H1 (cell line): Measurements from ENCODE around the gene HK2. TPM values are rescaled to one million over a fixed set of nuclear protein-coding genes. Genes with fewer than 3 reads are reported as not detected.

Experiments used
- CREB1 ChIP-seq: IDR thresholded peaks from 2 replicates; pipeline ENCODE4 v1.6.1; 2012; ENCODE audit warnings: inconsistent platforms
- HDAC2 ChIP-seq, 2 experiments: fragments of 300-600 bp in 1 of 2; sonication (generic) in 1 of 2; IDR thresholded peaks; 2 replicates each; pipeline ENCODE4 v1.6.1; 2011 to 2012; ENCODE audit warnings: low read depth in 2 of 2, low read length in 2 of 2, mild to moderate bottlenecking in 2 of 2, moderate library complexity in 2 of 2, borderline replicate concordance in 1 of 2, inconsistent platforms in 1 of 2
- PHF8 ChIP-seq: fragments of 200-600 bp; sonication (generic); conservative IDR thresholded peaks from 2 replicates; pipeline ENCODE4 v1.7.1; 2012; ENCODE audit warnings: low read depth, mild to moderate bottlenecking, inconsistent platforms, low read length, moderate library complexity
- SIN3A ChIP-seq, 2 experiments: IDR thresholded peaks in 1 of 2; conservative IDR thresholded peaks in 1 of 2; 2 replicates each; pipeline ENCODE4 v1.6.1; 2011 to 2012; ENCODE audit warnings: low read length in 2 of 2, improper control_type of control experiment in 1 of 2, low read depth in 1 of 2, mild to moderate bottlenecking in 1 of 2
- ZNF274 ChIP-seq: IDR thresholded peaks from 2 replicates; pipeline ENCODE4 v1.7.0; 2012; ENCODE audit warnings: low read length, borderline replicate concordance; ENCODE audit errors: extremely low read depth
- polyA plus RNA-seq, 7 experiments: library from polyadenylated mRNA; depleted of rRNA in 3 of 7; stranded (reverse) in 5 of 7; unstranded in 2 of 7; fragments of >200 nt in 5 of 7; fragments of 200-250 nt in 2 of 7; gene quantifications; 1 replicate in 5 of 7; 2 replicates in 1 of 7; 4 replicates in 1 of 7; pipeline versions ENCODE4 v1.2.1 to v1.2.3, GENCODE V29; 2011 to 2013; ENCODE audit warnings: missing spikeins in 2 of 7, mixed read lengths in 2 of 7
- total RNA-seq: library from RNA; stranded (reverse); fragmentation: NEBNext Ultra II Directional; extraction: Animal tissue kit (Norgen Biotek cat#: 25700); gene quantifications from 2 replicates; pipeline ENCODE4 v1.2.1, GENCODE V29; 2021

Gene HK2
- total and polyA plus RNA-seq, 2 of the 8 experiments (the other 6 are each of a cell fraction or from before 2014, with no cell fraction given): 22.1 to 61.9 TPM

- TF ChIP-seq PHF8 (0 out of 2 replicates have a peak, but pooled peaks have one; percentile 20), ZNF274 (no peak), HDAC2 (IDR thresholded peaks at IDR 0.05; ENCODE audit: borderline replicate concordance in 1 of 2, low read depth in 2 of 2, low read length in 2 of 2) (0 out of 4 replicates have a peak, but pooled peaks of 1 of the 2 experiments have one; percentile 40), CREB1 (peak; percentile 52; the same call in 1 of the 2 replicates), SIN3A (conservative IDR thresholded peaks at IDR 0.05 in 1 of 2, IDR thresholded peaks at IDR 0.05 in 1 of 2; ENCODE audit: low read depth in 1 of 2, low read length in 2 of 2) (0 out of 4 replicates have a peak, but pooled peaks of 1 of the 2 experiments have one; percentile 4)
Measured at GRCh38 chr2:74833418-74834233, at the start of gene HK2 (continued).
